ENCODE results near the gene ADPRS. TPM values are rescaled to one million over a fixed set of nuclear protein-coding genes. Genes with fewer than 3 reads are reported as not detected.

The ADPRS gene
- total RNA-seq, 1 donor from 2014 or later: 16.8 TPM

DNA sequence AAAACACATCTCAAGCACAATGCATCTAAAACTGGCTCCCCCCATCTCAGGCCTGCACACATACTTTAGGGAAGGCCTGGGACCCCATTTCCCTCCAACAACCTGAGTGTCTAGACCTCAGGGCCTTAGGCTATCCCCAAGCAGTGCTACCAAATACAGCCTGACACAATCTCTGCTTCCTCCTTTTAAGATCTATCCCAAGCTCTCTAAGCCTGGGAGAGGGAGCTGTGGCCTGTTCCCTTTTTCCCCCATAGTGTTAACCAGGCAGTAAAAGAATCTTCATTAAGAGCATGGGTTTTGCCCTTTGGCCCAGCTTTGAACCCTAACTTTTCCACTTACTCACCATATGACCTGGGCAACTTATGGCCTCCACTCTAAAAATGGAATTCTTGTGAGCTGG, 47.1 kb downstream of the ADPRS start:
- Mint-ChIP-seq H3K36me3 (ENCODE audit: unreplicated experiment) (no peaks in the 10 kb centered on the region), H3K4me3 (ENCODE audit: unreplicated experiment) (no peak overlapping the region), H3K27ac (ENCODE audit: unreplicated experiment) (no peak overlapping the region), H3K27me3 (ENCODE audit: unreplicated experiment) (peaks cover 4% of the 10 kb centered on the region), H3K9me3 (ENCODE audit: unreplicated experiment) (no peaks in the 10 kb centered on the region), H3K4me1 (ENCODE audit: low read depth, unreplicated experiment) (no peaks in the 10 kb centered on the region)
- TF ChIP-seq, protein P1, sequence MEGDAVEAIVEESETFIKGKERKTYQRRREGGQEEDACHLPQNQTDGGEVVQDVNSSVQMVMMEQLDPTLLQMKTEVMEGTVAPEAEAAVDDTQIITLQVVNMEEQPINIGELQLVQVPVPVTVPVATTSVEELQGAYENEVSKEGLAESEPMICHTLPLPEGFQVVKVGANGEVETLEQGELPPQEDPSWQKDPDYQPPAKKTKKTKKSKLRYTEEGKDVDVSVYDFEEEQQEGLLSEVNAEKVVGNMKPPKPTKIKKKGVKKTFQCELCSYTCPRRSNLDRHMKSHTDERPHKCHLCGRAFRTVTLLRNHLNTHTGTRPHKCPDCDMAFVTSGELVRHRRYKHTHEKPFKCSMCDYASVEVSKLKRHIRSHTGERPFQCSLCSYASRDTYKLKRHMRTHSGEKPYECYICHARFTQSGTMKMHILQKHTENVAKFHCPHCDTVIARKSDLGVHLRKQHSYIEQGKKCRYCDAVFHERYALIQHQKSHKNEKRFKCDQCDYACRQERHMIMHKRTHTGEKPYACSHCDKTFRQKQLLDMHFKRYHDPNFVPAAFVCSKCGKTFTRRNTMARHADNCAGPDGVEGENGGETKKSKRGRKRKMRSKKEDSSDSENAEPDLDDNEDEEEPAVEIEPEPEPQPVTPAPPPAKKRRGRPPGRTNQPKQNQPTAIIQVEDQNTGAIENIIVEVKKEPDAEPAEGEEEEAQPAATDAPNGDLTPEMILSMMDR (IDR thresholded peaks at IDR 0.05; ENCODE audit: partially characterized antibody, unreplicated experiment): no peak
- no peak for DNase-seq

DNA sequence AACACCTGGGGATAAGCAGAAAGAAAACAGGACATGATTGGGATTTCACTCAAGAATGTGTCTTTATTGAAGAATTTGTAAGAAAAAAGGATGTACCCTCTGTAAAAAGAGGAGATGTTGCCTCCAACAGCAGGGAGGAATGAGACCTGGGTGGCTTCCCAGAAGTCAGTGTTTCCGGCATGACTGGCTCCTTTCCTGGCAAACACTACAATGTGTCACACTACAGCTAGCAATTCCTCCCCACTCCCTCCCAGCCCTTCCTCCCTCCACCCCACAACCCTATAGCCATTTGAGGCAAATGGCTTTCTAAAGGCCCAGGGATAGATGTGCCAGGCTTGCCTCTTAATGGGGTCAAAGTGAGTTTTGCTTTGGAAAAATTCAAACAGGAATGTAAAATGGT, 47.8 kb downstream of the ADPRS start:
- Mint-ChIP-seq H3K4me3 (ENCODE audit: unreplicated experiment) (no peak overlapping the region), H3K9me3 (ENCODE audit: unreplicated experiment) (no peaks in the 10 kb centered on the region), H3K4me1 (ENCODE audit: low read depth, unreplicated experiment) (no peaks in the 10 kb centered on the region), H3K27me3 (ENCODE audit: unreplicated experiment) (peaks cover 4% of the 10 kb centered on the region), H3K27ac (ENCODE audit: unreplicated experiment) (no peak overlapping the region), H3K36me3 (ENCODE audit: unreplicated experiment) (no peaks in the 10 kb centered on the region)
- DNase-seq: no peak
- TF ChIP-seq, protein P1 (IDR thresholded peaks at IDR 0.05; ENCODE audit: partially characterized antibody, unreplicated experiment): no peak

DNA sequence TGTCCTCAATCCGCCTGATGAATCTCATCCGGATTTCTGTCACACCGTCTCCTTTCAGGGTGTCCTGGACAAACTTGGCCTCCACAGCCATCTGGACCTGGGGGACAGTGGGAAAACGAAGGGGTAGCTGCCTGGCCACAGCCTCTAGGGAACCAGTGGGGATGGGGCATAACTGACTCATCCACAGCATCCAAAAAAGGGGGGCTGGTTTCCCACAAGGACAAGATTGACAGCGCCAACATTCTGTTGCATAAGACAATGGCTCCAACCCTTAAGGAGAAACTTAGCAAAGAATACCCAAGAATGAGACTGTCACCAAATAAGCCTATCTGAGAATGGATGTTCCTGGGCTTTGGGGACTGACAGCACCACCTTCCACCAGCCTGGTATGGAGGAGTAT, 48.5 kb downstream of the ADPRS start:
- TF ChIP-seq, protein P1 (IDR thresholded peaks at IDR 0.05; ENCODE audit: partially characterized antibody, unreplicated experiment): no peak
- peaks cover 4% of the 10 kb centered on the region for H3K27me3 Mint-ChIP-seq (ENCODE audit: unreplicated experiment)
- no peak overlapping the region for H3K4me3 Mint-ChIP-seq (ENCODE audit: unreplicated experiment)
- H3K4me1 Mint-ChIP-seq (ENCODE audit: low read depth, unreplicated experiment): no peaks in the 10 kb centered on the region
- H3K27ac Mint-ChIP-seq (ENCODE audit: unreplicated experiment): no peak overlapping the region
- DNase-seq: no peak
- H3K36me3 Mint-ChIP-seq (ENCODE audit: unreplicated experiment): no peaks in the 10 kb centered on the region
- H3K9me3 Mint-ChIP-seq (ENCODE audit: unreplicated experiment): no peaks in the 10 kb centered on the region

DNA sequence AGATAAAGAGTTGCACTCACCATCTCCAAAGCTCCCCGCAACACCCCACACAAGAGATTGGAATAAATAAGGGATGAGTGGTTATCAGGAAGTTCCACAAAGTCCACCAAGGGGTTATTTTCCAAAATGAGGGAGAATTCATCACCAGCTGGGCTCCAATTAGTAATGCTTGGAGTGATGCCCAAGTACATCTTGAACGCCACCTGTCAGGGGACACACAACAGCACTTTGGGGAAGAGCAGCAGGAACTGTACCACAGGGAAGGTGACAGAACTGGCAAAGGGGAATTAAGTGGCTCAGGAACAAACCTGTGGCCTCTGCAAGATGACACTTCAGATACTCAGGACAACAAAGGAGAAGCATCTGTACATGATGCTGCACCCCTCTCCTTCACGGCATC, 49.1 kb downstream of the ADPRS start:
- TF ChIP-seq, protein P1 (IDR thresholded peaks at IDR 0.05; ENCODE audit: partially characterized antibody, unreplicated experiment): no peak
- H3K27ac Mint-ChIP-seq (ENCODE audit: unreplicated experiment): no peak overlapping the region
- H3K4me3 Mint-ChIP-seq (ENCODE audit: unreplicated experiment): no peak overlapping the region
- DNase-seq: no peak
- no peaks in the 10 kb centered on the region for H3K9me3 Mint-ChIP-seq (ENCODE audit: unreplicated experiment)
- H3K27me3 Mint-ChIP-seq (ENCODE audit: unreplicated experiment): peaks cover 4% of the 10 kb centered on the region
- no peaks in the 10 kb centered on the region for H3K36me3 Mint-ChIP-seq (ENCODE audit: unreplicated experiment)
- H3K4me1 Mint-ChIP-seq (ENCODE audit: low read depth, unreplicated experiment): no peaks in the 10 kb centered on the region

DNA sequence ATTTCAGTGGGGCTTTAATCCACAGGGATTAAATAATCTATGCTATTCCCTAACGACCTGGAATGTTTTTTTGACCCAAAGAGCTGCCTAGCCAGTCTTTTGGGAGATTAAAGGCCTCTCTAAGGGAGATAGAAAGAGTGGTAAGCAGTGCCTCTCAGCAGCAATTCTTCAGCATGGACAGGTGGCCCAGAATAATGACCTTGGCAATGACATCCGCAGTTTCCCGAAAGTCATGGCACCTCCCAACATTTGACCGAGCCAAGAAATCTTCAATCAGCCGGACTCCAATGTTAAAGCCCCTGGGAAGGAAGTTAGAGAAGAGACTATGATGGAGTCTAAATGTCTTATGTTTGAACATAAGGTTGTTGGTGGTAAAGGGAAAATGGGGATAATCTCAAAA, 50.8 kb downstream of the ADPRS start:
- no peak overlapping the region for H3K4me3 Mint-ChIP-seq (ENCODE audit: unreplicated experiment)
- H3K4me1 Mint-ChIP-seq (ENCODE audit: low read depth, unreplicated experiment): peaks cover 4% of the 10 kb centered on the region
- TF ChIP-seq, protein P1 (IDR thresholded peaks at IDR 0.05; ENCODE audit: partially characterized antibody, unreplicated experiment): no peak
- H3K9me3 Mint-ChIP-seq (ENCODE audit: unreplicated experiment): no peaks in the 10 kb centered on the region
- no peak overlapping the region for H3K27ac Mint-ChIP-seq (ENCODE audit: unreplicated experiment)
- no peak for DNase-seq
- no peaks in the 10 kb centered on the region for H3K36me3 Mint-ChIP-seq (ENCODE audit: unreplicated experiment)
- H3K27me3 Mint-ChIP-seq (ENCODE audit: unreplicated experiment): peaks cover 4% of the 10 kb centered on the region

Measured in glutamatergic neuron (in vitro differentiated cells).